Stimulated activated naive CD4-positive, alpha-beta T cell (primary cell): Measurements from ENCODE around the gene TFR2.
"Not testable (repeated sequence)": the region's sequence is repeated elsewhere in the genome, so short reads cannot be mapped to it uniquely, and the experiment has no call there.

ENCODE experiments used
- DNase-seq, 6 experiments: peaks; one replicate each; lab custom pipeline; 2025; lab: John Stamatoyannopoulos, UW

Gene TFR2

GRCh38 chr7:100678291-100678984 lies 37.1 kb upstream of the TFR2 start:
- DNase-seq: no peak

GRCh38 chr7:100677308-100678267 lies 36.2 kb upstream of the TFR2 start:
- DNase-seq: no peak

- DNase-seq: no peak
Measured at GRCh38 chr7:100676501-100677306, 35.4 kb upstream of the TFR2 start.

DNA sequence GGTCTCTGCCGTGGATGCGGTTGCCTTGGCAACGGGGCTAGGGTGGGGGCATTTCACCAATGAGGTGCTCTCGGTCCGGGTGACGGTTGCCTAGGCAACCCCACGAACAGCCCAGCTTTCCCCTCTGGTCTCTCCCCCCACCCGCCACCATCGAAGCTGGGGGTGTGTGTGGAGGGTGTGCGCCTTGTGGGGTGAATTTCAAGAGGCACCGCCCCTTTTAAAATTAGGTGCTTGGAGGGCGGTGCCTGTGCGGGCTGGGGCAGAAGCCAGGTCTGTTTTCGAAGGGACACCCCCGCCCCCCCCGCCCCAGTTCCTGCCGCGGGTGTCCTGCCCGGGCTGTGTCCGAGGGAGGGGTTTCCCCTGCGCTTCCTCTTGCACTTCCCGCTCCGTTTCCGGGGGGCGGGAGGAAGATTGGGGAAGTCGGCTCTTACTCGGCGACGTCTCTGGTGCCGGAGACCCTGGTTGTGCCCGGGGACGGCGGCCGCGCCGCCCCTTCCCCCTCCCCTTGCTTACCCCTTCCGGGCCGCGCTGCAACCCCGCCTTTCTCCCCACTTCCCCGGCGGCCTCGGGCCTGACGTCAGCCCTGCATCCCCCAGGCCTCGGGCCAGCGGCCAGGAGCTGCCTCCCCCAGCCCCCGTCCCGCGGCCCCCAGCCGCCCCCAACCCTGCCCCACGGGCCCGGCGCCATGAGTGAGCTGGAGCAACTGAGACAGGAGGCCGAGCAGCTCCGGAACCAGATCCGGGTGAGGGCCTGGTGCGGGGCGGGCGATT lies 34.4 kb upstream of the TFR2 start:
- DNase-seq: peak; percentile 82 to 95 (median 90)

DNA sequence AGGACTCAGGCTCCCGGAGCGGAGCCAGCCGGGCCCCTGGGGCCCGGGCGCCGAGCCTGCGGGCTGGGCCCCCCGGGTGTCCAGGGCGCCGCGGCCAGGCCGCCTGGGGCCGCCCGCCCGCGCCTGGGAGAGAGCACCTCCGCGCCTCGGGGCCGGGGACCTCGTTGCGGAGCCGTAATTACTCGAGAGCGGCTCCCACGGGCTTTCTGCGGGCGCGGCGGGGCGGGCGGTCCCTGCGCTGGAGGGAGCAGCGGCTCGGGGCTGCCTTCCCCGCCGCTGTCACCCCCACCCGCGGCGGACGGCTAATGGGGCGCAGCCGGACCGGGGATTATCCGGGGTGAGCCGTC lies 33.7 kb upstream of the TFR2 start:
- DNase-seq: peak in 4 of 6 experiments; percentile 41 to 69 (median 58)

- DNase-seq: peak in 5 of 6 experiments; percentile 34 to 73 (median 48)
Measured at GRCh38 chr7:100674411-100675104, 33.2 kb upstream of the TFR2 start.

- DNase-seq: peak in 5 of 6 experiments; percentile 35 to 74 (median 66)
Measured at GRCh38 chr7:100673942-100674410, 32.6 kb upstream of the TFR2 start.

DNA sequence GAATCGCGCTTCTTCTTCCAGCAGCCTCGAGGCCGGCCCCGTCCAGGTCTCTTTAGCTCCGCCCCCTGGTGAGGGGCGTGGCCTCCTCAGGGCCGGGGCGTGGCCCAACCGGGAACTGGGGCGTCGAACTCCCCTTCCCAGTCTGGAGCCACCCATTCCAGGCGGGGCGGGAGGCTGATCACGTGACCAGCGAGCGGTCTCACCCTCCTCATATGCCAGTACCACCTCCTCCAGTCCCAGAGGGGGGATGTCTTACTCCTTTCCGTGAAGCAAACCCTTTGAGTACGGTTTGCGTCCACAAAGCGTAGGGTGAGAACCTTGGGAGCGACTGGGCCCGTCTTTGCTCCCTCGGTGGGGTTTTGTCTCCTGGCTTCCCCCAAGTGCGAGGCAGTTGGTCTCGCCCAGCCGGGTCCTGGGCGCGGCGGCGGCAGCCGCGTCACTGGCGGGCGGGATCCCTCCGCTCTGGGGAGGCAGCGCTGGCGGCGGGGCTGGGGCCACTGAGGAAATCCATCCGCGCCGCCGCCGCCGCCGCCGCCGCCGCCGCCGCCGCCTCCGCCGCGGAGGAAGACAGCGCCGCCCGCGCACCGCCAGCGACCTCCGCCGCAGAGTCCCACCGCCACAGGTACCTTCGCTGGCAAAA lies 32.1 kb upstream of the TFR2 start, which contains the start of gene GNB2:
GNB2 (plus strand) TSS at position 439 of the 640 bp plus-strand sequence. CDS start 2,526 bp downstream, outside the sequence.
- DNase-seq: peak; percentile 94 to 100 (median 97)

- no peak for DNase-seq
Measured at GRCh38 chr7:100671353-100672327, 30.3 kb upstream of the TFR2 start.

DNA sequence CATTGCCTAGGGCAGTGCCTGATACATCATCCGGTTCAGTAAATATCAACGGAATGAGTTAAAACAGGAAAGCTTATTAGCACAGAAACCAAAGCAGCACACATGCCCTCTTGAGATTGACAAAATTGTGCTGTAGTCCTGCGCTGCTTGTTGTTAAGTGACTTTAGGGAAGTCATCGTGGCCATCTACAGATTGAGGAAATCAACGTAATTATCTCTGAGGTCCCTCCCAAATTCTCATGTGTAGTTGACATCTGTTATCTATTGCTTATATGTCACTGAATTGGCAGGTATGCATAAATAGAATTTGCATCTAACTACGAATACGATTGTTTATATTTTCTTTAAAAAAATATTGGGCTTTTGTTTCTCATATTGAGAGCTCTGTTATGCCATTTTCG lies 28.7 kb upstream of the TFR2 start:
- no peak for DNase-seq

DNA sequence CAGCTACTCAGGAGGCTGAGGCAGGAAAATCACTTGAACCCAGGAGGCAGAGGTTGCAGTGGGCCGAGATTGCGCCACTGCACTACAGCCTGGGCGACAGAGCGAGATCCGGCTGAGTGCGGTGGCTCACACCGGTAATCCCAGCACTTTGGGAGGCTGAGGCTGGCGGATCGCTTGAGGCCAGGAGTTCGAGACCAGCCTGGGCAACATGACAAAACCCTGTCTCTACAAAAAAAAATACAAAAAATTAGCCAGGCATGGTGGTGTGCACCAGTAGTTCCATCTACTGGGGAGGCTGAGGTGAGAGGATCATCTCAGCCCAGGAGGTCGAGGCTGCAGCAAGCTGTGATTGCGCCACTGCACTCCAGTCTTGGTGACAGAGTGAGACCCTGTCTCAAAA lies 27.8 kb upstream of the TFR2 start:
- not testable (repeated sequence) for DNase-seq

DNA sequence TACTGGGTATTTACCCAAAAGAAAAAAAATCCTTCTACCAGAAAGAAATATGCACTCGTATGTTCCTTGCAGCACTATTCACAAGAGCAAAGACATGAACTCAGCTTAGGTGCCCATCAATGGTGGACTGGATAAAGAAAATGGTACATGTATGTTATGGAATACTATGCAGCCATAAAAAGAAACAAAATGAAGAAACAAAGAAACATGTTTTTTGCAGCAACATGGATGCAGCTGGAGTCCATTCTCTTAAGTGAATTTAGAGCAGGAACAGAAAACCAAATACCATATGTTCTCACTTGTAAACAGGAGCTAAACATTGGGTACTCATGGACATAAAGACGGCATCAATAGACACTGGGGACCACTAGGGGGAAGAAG lies 26.7 kb upstream of the TFR2 start:
- no peak for DNase-seq

- DNase-seq: no peak
Measured at GRCh38 chr7:100667331-100668068, 26.1 kb upstream of the TFR2 start.

DNA sequence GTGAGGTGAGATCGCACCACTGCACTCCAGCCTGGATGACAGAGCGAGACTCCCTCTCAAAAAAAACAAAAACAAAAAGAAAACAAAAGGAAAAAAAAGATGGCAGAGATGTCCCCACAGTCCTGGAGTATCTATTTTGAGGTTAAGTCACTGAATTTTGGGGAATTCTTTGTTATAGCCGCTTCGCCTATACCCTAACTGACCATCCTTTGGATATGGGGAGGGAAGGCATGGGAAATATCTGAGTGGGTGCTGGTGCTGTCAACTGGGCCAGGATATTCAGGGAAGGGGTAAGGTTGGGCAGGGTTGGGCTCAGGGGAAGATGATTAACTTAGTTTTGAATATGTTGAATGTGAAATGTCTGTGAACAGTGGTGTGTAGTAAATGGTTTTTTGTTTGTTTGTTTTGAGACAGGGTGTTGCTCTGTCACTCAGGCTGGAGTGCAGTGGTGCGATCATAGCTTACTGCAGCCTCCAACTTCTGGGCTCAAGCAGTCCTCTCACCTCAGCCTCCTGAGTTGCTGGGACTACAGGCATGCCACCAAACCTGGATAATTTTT lies 23.9 kb upstream of the TFR2 start:
- no peak for DNase-seq

DNA sequence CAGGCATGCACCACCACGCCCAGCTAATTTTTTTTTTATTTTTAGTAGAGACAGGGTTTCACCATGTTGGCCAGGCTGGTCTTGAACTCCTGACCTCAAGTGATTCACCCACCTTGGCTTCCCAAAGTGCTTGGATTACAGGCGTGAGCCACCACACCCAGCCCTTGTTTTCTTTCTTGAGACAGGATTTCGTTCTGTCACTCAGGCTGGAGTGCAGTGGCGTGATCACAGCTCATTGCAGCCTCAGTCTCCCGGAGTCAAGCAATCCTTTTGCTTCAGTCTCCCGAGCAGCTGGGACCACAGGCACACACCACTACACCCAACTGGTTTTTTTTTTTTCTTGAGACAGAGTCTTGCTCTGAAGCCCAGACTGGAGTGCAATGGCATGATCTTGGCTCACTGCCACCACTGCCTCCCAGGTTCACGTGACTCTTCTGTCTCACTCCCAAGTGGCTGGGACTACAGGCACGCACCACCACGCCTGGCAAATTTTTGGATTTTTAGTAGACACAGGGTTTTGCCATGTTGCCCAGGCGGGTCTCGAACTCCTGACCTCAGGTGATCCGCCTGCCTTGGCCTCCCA lies 20.9 kb upstream of the TFR2 start:
- not testable (repeated sequence) for DNase-seq

DNA sequence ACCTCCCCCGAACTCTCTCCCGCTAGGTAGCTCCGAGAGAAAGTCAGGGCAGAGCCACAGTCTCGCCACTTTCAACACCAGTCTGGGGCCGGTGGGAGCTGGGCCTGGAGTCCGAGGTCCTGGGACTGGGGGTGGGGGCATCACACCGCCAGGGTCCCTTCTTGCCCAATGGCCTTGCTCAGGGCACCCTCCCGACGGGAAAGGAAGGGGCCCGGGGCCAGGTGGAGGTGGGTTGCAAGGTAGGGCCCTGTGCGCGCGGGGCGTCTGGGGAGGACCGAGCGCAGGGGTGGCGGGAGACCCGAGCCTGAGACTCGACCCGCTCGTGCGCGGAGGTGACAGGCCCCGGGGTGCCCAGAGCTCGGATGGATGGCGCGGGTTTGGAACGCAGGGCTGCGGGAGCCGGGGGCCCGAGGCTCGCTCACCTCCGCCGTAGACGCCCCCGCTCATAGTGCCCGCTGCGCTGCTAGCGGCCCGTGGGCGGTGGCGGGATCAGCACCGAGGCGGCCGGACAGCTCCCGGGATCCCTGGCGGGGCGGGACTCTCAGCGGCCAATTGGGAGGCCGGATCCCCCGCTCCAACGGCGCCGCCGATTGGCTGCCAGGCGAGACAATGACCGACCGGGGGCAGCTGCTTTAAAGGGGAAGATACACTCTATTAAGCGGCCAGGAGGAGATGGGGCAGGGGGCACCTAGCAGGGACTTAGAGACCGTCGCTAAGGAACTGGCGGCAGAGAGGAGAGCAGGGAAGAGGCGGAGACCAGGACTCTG lies 14.7 kb upstream of the TFR2 start, which contains the start of gene ACTL6B:
ACTL6B (minus strand) TSS at position 541 of the 767 bp plus-strand sequence; CDS start at position 447, 94 bp downstream.
- DNase-seq: peak in 5 of 6 experiments; percentile 37 to 45 (median 39)
